PC-9 (cell line): ENCODE measurements around the gene MARK2.

Source experiments
- CTCF ChIP-seq: fragments of 200-600 bp; sonication (generic); conservative IDR thresholded peaks from 2 replicates; pipeline ENCODE4 v1.6.1; 2017; ENCODE audit warnings: mixed run types, antibody characterized with exemption, mild to moderate bottlenecking, moderate library complexity
- EZH2 ChIP-seq: fragments of 200-600 bp; sonication (generic); IDR thresholded peaks from 2 replicates; pipeline ENCODE4 v1.8.0; 2017; ENCODE audit warnings: antibody characterized with exemption, low read depth

- TF ChIP-seq EZH2, result no peak
- TF ChIP-seq CTCF, result no peak
Measured at GRCh38 chr11:63821411-63821810, 17.5 kb upstream of the MARK2 start.
